ENCODE results near the gene CMC4. TPM values are rescaled to one million over a fixed set of nuclear protein-coding genes. Genes with fewer than 3 reads are reported as not detected.

Gene CMC4
- total RNA-seq, 1 donor = 15.3 TPM

DNA sequence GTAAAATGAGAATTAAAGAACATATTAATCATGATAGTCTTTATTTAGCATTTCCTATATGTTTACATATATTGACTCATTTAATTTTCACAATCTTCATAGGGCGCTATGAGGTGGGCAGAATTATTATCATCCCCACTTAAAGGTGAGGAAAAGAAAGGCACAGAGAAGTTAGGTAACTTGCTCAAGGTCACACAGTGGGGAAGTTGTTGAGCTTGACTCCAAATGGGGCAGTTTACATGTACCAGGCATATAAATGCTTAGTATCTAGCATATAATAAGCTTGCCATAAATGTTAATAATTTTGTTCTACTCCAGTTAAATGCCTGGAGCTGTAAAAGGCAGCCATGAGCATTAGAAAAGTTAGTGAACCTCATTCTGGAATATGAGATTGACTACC, 1.5 kb downstream of the CMC4 start:
- peak overlapping the region; percentile 23 for H3K4me3 ChIP-seq (ENCODE audit: low read depth, low read length)
- TF ChIP-seq, protein P1, sequence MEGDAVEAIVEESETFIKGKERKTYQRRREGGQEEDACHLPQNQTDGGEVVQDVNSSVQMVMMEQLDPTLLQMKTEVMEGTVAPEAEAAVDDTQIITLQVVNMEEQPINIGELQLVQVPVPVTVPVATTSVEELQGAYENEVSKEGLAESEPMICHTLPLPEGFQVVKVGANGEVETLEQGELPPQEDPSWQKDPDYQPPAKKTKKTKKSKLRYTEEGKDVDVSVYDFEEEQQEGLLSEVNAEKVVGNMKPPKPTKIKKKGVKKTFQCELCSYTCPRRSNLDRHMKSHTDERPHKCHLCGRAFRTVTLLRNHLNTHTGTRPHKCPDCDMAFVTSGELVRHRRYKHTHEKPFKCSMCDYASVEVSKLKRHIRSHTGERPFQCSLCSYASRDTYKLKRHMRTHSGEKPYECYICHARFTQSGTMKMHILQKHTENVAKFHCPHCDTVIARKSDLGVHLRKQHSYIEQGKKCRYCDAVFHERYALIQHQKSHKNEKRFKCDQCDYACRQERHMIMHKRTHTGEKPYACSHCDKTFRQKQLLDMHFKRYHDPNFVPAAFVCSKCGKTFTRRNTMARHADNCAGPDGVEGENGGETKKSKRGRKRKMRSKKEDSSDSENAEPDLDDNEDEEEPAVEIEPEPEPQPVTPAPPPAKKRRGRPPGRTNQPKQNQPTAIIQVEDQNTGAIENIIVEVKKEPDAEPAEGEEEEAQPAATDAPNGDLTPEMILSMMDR (IDR thresholded peaks at IDR 0.05; ENCODE audit: insufficient read depth, low read length) = no peak
- no peak for DNase-seq (ENCODE audit: low read depth)

DNA sequence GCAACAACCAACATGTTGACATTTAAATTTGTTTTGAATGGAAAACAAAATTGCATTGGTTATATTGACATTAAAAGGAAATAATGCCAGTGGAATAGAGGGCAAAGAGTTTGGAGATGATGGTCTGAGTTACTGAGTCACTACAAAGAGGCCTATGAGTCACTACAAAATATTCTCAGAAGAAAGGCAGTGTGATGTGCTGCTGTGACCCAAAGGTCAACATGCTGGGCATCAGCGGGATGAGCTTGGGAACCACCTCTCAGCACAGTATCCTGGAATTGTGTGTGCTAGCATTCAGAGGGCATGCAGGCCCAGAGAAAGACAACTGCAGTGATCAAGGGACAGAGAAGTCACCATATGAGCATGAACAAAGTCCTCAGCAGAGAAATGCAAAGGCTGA, 2.8 kb downstream of the CMC4 start:
- DNase-seq (ENCODE audit: low read depth) = peak; percentile 38
- TF ChIP-seq, protein P1 (IDR thresholded peaks at IDR 0.05; ENCODE audit: insufficient read depth, low read length) = no peak
- H3K4me3 ChIP-seq (ENCODE audit: low read depth, low read length) = no peak overlapping the region

DNA sequence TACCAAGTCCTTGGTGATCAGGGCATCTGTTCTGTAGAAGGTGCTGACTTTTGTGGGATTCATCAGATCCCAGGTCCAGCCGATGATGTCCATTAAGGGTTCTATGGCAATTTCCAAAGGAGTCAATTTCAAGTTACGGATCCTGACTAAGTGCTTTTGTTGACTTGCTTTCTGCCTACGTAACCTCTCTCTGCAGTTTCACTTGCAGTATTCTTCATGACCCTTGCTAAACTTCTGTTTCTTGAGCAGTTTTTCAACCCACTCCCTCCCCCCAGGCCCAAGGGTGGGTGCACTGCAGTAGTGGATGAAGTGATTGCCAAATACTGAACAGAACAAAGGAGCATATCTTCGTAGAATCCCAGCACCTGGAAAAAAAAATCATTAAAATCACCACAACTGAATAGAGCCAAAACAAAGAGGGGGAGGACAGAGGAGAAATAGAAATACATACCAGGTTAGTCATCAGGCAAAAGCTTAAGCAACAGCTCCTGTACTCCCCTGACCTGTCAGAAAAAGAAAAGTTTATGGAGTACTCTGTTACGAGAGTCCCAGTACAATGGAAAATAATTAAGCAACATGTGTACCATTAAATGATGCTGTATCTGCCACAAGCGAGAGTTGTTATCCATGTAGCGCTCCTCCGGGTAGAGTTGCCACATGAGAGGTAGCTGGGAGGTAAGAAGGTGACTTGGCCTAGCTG, 5.8 kb downstream of the CMC4 start:
- TF ChIP-seq, protein P1 (IDR thresholded peaks at IDR 0.05; ENCODE audit: insufficient read depth, low read length) = no peak
- peak; percentile 43 for DNase-seq (ENCODE audit: low read depth)

DNA sequence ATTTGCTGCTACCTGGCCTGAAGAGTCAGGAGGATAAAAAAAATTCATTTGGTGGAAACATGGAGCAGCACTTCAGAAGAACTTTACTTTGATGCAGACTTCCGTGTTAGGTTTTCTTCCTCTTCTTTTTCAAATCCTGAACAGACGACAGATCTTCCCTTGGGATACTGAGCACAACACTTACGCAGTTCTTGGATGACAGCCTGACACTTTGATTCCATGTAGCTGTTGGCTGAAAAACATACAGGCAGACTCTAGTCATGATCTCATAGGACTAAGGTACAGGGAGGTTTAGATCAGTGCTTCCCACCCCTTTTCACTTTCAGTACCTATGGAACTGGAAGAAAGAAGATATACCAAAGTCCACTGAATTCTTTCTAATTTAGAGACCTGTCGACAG, 9.2 kb downstream of the CMC4 start:
- no peak overlapping the region for H3K4me3 ChIP-seq (ENCODE audit: low read depth, low read length)
- DNase-seq (ENCODE audit: low read depth) = peak; percentile 22
- TF ChIP-seq, protein P1 (IDR thresholded peaks at IDR 0.05; ENCODE audit: insufficient read depth, low read length) = no peak

More for the DNA sequence above, 5.8 kb downstream of the CMC4 start:
- H3K4me3 ChIP-seq (ENCODE audit: low read depth, low read length) = no peak overlapping the region

DNA sequence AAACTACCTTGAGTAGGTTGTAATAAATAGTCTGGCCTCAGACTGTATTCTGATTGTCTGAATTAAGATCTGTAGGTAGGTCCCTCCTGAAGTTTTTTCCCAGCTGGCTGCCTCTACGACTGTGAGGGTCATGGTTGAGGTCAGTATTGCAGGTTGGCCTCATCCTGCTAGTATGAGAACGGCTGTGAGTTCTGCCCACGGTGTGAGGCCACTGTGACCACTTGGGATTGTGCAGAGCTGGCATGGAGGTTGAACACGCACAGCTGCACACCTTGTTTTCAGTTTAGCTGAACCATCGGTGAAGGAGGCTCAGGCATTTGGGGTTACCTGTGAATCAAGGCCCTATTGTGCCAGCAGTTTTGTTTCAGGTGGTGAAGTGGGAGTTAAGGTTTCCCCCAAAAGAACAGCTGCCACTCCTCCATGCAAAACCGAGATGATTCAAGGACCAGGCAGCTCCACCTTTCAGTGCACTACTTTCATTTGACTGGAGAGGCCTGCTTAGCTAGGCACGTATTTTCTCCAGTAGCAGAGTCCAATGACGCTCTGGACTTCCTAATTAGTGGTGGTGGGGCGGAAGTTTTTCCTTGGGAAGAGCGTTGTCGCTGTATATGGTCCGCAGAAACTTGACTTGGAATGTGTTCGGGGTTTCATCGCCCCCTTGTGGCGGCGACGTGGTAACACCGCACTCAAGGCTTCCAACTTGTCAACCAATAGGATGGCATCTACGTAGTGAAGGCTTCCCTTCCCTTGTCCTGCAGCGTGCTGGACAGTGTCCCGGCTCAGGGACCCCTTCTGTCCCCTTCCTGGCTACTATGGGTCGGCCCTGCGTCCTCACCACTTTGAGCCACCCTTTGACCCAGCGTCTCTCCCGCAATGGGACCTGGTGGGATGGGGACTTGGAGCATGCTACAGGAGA, 13.8 kb downstream of the CMC4 start:
- peak overlapping the region; percentile 13 for H3K4me3 ChIP-seq (ENCODE audit: low read depth, low read length)
- peak; percentile 76 for DNase-seq (ENCODE audit: low read depth)
- TF ChIP-seq, protein P1 (IDR thresholded peaks at IDR 0.05; ENCODE audit: insufficient read depth, low read length) = peak; percentile 66

DNA sequence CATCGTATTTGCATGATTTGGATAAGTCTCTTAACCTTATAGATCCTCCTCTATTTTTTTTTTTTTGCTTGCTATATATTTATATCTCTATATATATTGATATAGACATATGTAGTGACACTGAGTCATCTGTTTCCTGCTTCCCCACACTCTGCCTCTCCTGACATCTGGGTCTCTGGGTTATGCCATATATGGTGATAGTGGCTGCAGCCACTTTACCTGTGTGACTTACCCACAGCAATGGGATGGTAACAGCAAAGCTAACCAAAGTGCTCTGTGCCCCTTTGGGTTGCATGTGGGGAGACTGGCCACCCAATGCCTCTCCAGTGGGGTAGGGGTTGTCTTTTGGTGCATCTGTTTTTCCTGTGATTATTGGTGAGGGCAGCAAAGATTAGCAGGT, 14.5 kb downstream of the CMC4 start:
- no peak for DNase-seq (ENCODE audit: low read depth)
- no peak overlapping the region for H3K4me3 ChIP-seq (ENCODE audit: low read depth, low read length)
- TF ChIP-seq, protein P1 (IDR thresholded peaks at IDR 0.05; ENCODE audit: insufficient read depth, low read length) = no peak
